ENCODE measurements around the gene SEC61G.

Gene SEC61G

GRCh38 chr7:54758702-54759592 lies at the start of gene SEC61G:
Gene SEC61G, minus strand, starts transcription at chr7:54759211. Its CDS starts 1,623 bp downstream, at chr7:54757588.
- DNase-seq (ENCODE audit: low read depth in 2 of 3, low spot score in 1 of 3) = peak; percentile 93 to 94 (median 93)

GRCh38 chr7:54802841-54803240 lies 43.8 kb upstream of the SEC61G start:
- DNase-seq (ENCODE audit: low read depth in 2 of 3, low spot score in 1 of 3) = peak in 1 of 3 donors; percentile 15

- no peak for DNase-seq (ENCODE audit: low read depth in 2 of 3, low spot score in 1 of 3)
Measured at GRCh38 chr7:54802114-54802513, 43.1 kb upstream of the SEC61G start.

- no peak for DNase-seq (ENCODE audit: low read depth in 2 of 3, low spot score in 1 of 3)
Measured at GRCh38 chr7:54799792-54800191, 40.8 kb upstream of the SEC61G start.

- DNase-seq (ENCODE audit: low read depth in 2 of 3, low spot score in 1 of 3) = no peak
Measured at GRCh38 chr7:54798530-54798929, 39.5 kb upstream of the SEC61G start.

- no peak for DNase-seq (ENCODE audit: low read depth in 2 of 3, low spot score in 1 of 3)
Measured at GRCh38 chr7:54796853-54797252, 37.8 kb upstream of the SEC61G start.

GRCh38 chr7:54796150-54796549 lies 37.1 kb upstream of the SEC61G start:
- DNase-seq (ENCODE audit: low read depth in 2 of 3, low spot score in 1 of 3) = no peak

- DNase-seq (ENCODE audit: low read depth in 2 of 3, low spot score in 1 of 3) = no peak
Measured at GRCh38 chr7:54792383-54792782, 33.4 kb upstream of the SEC61G start.

- DNase-seq (ENCODE audit: low read depth in 2 of 3, low spot score in 1 of 3) = peak in 2 of 3 donors; percentile 15 to 20
Measured at GRCh38 chr7:54788664-54789063, 29.7 kb upstream of the SEC61G start.

GRCh38 chr7:54785261-54785660 lies 26.2 kb upstream of the SEC61G start:
- DNase-seq (ENCODE audit: low read depth in 2 of 3, low spot score in 1 of 3) = no peak

GRCh38 chr7:54783952-54784351 lies 24.9 kb upstream of the SEC61G start:
- DNase-seq (ENCODE audit: low read depth in 2 of 3, low spot score in 1 of 3) = no peak

GRCh38 chr7:54782829-54783228 lies 23.8 kb upstream of the SEC61G start:
- no peak for DNase-seq (ENCODE audit: low read depth in 2 of 3, low spot score in 1 of 3)

GRCh38 chr7:54782314-54782713 lies 23.3 kb upstream of the SEC61G start:
- DNase-seq (ENCODE audit: low read depth in 2 of 3, low spot score in 1 of 3) = no peak

GRCh38 chr7:54781134-54781920 lies 22.3 kb upstream of the SEC61G start:
- no peak for DNase-seq (ENCODE audit: low read depth in 2 of 3, low spot score in 1 of 3)

- DNase-seq (ENCODE audit: low read depth in 2 of 3, low spot score in 1 of 3) = no peak
Measured at GRCh38 chr7:54780490-54780889, 21.5 kb upstream of the SEC61G start.

GRCh38 chr7:54778696-54779540 lies 19.9 kb upstream of the SEC61G start:
- no peak for DNase-seq (ENCODE audit: low read depth in 2 of 3, low spot score in 1 of 3)

GRCh38 chr7:54778166-54778565 lies 19.2 kb upstream of the SEC61G start:
- DNase-seq (ENCODE audit: low read depth in 2 of 3, low spot score in 1 of 3) = no peak

- DNase-seq (ENCODE audit: low read depth in 2 of 3, low spot score in 1 of 3) = no peak
Measured at GRCh38 chr7:54774785-54775740, 16.1 kb upstream of the SEC61G start.

GRCh38 chr7:54773472-54774399 lies 14.7 kb upstream of the SEC61G start:
- DNase-seq (ENCODE audit: low read depth in 2 of 3, low spot score in 1 of 3) = peak; percentile 49 to 63 (median 62)

All from stimulated activated CD4-positive, alpha-beta T cell treated with anti-CD3 and anti-CD28 coated beads, Interleukin-12 subunit alpha, Interleukin-12 subunit beta, amount 100 ng/mL, for 48 hours (primary cell).